GM19025 (cell line): ENCODE data around the gene TDP1.
"Not testable (repeated sequence)": the region's sequence is repeated elsewhere in the genome, so short reads cannot be mapped to it uniquely, and the experiment has no call there.

Source experiments
- ATAC-seq: cut with Tn5 transposase; IDR thresholded peaks from one replicate; pipeline ENCODE4 v1.9.1; 2021; ENCODE audit warnings: mild to moderate bottlenecking, low read depth, moderate library complexity; ENCODE audit not compliant: unreplicated experiment

Gene TDP1

DNA sequence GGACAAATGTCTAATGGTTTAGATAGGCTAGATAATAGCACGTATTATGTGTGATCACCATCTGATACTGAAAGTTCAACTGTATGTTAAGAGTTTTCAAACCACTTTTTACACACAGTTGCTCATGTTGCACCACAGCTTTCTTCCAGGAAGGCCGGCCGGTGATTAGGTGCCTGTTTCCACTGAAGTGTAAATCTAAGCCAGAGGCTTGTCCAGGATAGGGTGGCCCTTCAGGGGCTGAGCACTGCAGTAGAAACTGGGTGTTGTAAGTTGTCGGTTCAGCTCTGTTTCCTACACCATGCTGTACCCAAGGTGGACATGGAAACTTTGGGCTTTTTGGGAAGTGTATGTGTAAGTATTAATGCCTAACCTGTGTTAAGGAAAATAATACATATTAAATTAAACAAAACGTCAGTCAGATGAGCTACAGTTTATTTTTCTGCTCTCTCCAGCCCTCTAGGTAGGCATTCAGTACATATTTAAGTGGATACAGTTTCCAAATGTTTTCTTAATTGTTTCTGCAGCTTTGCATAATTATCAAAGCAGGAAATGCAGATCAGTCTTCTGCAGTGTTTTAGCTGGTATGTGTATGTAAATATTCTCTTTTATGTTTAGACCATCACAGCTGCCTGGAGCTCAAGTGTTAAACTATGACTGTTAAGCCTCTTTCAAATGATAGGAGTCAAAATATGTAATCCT lies 30.9 kb downstream of the TDP1 start:
- ATAC-seq = no peak

DNA sequence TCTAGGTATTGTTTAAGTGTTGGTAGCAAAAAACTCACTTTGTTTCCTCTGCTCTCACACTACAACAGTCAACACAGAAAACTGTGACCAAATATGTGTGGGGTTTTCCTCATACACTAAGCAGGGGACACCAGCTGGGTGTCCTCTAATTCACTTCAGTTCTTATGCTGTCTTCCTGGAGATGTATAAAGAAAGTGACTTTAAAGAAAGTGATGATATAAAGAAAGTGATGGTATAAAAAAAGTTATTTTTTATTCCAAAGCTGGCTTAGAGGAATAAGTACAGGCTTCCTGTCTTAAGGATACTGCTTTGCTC lies 31.4 kb downstream of the TDP1 start:
- no peak for ATAC-seq

DNA sequence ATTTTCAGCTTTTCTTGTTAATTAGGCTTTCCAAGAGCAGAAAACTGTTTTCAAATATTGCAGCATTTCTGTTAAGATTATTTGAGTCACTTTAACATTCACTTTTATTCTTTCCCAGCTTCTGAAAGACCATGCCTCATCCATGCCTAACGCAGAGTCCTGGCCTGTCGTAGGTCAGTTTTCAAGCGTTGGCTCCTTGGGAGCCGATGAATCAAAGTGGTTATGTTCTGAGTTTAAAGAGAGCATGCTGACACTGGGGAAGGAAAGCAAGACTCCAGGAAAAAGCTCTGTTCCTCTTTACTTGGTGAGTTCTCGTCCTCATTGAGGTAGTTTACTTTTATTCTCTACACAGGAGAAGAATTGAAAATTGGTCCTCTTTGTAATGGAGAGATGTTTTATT lies 33.1 kb downstream of the TDP1 start:
- no peak for ATAC-seq

DNA sequence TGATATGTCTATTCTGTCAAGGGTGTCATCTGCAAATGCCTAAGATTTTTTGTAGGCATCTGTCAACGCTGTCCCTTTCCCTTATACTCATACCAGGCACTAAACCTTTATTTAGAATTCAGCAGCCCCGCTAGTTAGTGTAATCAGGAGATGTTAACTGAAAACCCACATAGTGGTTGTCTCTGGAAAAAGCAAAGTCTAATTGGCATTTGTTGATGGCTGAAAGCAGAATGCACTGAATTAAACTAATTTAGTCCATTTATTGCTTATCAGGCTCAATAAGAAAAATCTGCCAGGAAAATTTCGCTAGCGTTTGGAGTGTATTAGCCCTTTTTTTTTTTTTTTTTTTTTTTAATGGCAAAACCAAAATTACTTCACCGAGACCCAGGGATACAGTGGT lies 34.5 kb downstream of the TDP1 start:
- no peak for ATAC-seq

DNA sequence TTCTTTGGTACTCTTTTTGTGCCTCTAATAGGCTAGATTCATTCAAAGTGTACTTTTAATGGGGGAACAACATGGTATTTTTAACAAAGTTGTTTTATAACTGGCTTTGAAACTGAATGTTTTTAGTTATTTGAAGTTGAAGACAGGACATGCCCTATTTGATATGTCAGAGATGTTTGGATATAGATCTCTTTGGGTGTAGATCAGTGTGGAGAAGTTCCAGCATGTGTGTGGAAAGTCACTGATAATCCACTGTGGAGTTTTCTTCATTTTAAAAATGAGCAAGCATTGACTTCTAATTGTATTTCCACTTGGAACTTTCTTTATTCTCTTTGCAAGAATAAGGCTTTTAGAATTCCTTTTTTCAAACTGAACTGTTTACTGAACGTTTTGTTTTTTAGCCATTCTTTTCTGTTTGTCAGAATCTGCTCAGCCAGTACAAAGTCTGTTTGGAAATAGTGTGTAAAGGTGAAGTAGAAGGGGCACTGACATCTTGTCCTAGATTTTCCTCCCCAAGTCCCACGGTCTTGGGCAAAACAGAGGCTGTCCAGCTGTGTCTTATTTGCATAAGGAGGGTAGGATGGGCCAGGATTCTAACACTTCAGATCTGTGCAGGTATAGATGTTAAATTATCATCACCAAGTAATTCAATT lies 35.0 kb downstream of the TDP1 start:
- no peak for ATAC-seq

DNA sequence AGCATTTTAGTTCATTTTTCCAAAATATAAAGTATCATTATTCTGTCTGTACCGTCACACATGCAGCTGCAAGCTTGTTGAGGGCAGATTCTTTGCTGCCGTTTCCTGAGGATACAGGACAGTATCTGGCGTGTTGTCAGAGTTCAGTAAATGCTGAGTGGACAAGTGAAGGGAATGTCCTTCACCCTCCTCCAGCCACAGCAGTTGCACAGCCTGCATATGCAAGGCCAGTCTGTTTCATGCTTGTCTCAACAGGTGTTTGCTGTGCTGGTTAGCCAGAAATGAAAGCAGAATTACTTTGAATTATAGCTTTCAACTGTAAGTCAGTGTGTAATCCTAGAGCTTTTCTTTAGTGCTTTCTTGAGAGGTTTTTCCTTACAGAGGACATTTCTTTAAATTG lies 36.5 kb downstream of the TDP1 start:
- no peak for ATAC-seq

DNA sequence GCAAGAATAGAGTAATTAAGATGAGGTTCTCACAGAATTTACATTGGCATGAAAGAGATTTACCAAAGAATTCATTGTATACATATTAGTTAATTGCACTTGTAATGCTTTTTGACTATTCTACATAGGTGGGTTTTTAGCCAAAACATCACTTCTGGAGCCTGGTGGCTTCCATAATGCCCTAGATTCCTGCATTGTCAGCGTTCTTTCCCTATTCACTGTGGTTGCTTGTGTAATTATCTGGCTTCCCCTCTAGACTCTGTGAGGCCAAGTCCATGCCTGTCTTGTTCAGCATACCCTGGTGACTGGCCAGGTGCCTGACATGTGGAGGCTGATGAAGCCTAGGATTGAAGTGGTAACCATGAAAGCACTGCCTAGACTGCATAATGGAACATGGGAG lies 41.2 kb downstream of the TDP1 start:
- no peak for ATAC-seq

DNA sequence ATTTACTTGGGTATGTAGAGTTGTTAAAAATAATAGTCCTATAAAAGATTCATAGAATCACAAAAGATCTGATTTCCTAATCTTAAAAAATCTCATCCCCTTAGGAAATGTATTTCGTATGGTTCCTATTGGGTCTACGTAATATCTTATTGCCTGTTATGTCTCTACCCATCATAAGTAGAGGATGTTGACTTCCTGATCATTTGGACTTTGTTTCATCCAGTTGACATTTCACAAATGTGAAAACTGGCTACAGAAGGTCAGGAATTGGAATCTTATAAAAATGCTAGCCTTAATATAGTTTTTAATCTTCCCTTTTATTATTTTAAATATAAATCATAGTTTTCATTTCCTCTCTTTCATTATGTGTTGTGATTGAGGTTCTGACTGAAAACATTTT lies 45.2 kb downstream of the TDP1 start:
- no peak for ATAC-seq

DNA sequence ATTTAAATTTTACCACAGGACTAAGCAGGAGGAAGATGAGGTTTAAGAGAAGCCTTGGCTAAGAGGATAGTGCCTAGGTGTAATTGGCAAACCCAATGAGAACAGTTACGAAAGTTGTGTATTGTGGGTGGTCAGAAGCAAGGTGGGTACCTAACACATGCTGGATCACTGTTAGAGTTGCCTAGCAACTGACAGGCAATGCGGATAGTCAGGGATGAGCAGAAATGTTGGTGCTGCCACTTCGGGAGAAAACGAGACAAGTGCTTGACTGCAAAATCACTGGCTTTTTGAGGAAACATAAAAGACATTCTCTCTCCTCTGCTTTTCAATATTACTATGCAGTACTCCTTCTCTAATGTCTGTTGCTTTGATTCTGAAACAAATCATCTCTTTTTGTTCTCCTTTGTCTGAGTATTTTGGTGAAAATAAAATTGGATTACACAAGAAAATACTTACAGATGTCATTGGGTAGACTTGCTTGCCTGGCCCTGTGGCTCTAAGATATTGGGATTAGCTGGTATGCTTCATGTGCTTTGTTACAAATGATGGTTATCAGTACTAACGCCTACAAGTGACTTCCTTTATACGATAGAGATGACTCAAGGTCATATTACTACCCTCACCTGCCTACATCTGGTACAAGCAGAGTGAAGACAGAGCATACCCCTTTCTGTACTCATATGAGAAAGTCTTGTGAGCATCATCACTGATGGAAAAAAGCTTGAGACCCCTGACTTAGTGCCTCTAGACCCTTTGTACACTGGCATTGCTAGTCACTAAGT lies 48.0 kb downstream of the TDP1 start:
- ATAC-seq = no peak

DNA sequence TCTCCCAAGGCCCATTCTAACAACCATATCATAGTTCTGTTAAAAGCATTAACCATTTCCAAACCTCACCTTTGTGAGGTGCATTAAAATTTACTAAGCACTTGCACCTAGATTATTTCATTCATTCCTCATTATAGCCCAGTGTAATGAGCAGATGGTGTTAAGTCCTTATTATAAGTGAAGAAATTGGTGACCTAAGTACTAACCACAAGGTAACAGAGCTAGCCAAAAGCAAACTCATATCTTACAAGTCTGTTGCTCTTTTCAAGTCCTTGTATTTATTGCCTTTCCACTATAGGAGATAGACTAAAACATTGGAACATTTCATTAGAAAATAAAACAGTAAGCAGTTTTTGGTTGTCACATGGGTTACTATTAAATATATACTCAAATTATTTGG lies 49.7 kb downstream of the TDP1 start:
- no peak for ATAC-seq

DNA sequence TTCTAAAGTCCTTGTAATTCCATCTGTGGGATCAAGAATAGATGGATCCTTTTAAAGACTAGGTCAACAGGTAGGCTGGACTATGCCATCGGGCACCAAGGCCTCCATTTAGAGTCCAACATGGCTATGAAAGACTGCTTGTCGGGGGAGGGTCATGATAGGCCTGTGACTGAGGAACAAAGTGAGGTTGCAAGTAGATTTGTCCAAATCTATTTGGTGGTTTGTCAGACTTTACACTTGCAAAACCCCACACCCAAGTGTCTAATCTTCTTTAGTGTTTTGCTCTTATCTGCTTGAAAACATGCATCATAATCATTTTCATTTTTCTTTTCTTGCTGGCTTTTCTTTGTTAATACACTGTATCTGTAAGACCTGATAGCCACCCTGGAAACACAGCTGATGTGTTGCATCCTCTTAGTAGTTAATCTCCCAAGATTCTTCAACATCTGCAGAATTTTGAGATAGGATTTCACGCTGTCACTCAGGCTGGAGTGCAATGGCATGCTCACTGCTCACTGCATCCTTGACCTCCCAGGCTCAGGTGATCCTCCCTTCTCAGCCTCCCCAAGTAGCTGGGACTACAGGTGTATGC lies 50.3 kb downstream of the TDP1 start:
- ATAC-seq = no peak

DNA sequence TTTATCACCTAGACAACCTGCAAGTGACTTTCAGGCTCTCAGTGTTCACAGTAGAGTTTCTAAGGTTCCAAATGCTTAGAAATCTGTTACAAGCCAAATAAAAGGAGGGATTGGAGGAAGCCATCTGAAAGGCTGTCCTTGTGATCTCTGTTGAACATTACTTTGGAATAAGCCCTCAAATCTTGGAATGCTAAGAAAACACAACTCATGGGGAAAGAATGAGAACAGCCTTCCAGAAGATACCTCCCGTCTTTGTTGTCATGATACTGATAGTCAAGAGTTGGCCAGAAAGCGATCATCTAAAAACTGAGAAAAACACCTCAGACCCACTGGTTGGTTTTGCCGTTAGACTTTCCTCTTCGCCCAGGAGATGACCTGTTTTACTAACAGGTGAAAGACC lies 61.6 kb downstream of the TDP1 start:
- no peak for ATAC-seq

DNA sequence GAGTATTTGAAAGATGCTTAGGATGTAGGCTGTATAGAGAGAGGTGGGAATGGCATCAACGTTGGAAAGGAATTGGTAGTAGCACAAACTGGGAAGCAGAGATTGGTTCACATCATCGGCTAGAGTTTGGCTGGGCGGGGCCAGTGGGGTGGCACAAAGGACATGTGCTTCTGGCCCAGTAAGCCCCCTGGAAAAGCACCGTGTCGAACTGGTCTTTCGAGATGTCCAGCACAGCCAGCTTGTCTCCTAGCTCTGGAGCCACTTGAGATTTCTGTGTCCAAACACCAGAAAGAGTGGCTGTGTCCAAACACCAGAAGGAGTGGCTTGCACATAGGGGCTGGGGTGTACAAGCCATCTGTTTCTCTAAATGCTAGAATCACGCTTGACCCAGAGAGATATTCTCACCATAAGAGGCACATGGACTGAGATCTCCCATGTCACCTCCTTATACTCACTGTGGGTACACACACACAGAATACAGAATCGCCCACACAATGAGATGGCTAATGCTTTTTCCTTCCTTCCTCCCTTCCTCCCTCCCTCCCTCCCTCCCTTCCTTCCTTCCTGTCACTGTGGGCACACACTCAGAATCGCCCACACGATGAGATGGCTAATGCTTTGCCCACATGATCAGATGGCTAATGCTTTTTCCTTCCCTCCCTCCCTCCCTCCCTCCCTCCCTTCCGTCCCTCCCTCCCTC lies 64.2 kb downstream of the TDP1 start:
- no peak for ATAC-seq

DNA sequence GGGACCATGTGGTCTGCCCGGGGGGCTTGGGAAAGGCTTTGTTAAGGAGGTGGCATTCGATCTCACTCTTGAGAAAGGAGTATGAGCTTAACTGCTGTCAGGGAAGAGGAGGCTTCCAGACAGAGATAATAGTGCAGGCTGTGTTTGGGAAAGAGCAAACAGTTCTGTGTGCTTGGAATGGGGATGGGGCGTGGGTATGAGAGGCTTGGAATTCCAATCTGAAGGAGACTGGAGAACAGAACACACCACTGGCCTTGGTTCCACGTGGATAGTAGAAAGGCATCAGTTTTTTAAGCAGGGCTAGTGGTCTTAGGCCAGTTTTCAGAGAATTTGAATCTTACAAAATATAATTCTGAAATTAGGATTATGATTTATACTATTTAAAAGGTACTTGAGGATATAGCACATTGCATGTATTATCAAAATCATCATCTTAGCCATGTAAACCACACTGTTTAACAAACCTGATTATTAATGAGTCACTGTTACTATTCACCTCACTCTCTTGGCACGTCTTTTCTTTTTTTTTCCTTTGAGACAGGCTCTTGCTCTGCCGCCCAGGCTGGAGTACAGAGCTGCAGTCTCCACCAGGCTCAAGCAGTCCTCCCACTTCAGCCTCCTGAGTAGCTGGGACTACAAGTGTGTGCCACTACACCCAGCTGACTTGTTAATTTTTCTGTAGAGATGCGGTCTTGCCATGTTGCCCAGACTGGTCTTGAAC lies 67.6 kb downstream of the TDP1 start:
- ATAC-seq = no peak

DNA sequence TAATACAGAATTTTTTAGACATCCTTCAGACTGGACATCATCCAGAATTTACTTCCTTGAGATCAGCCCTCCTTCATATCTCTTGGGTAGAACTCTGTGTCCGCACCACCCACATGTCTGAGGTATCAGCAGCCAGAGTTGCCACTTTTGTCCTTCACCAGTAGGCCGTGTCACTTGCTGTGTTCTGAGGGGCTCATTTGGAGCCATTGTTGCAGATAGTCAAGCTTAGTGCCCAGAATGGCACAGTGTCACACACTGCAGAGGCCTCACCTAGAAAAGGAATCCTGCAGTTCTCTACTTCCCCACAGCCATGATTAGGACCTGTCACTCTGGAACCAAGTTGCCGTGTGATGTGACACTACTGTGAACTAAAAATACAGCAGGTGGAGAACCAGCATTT lies 69.2 kb downstream of the TDP1 start:
- no peak for ATAC-seq

DNA sequence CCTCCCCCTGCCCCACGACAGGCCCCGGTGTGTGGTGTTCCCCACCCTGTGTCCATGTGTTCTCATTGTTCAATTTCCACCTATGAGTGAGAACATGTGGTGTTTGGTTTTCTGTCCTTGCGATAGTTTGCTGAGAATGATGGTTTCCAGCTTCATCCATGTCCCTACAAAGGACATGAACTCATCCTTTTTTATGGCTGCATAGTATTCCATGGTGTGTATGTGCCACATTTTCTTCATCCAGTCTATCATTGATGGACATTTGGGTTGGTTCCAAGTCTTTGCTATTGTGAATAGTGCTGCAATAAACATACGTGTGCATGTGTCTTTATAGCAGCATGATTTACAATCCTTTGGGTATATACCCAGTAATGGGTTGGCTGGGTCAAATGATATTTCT lies 70.9 kb downstream of the TDP1 start:
- ATAC-seq = not testable (repeated sequence)

DNA sequence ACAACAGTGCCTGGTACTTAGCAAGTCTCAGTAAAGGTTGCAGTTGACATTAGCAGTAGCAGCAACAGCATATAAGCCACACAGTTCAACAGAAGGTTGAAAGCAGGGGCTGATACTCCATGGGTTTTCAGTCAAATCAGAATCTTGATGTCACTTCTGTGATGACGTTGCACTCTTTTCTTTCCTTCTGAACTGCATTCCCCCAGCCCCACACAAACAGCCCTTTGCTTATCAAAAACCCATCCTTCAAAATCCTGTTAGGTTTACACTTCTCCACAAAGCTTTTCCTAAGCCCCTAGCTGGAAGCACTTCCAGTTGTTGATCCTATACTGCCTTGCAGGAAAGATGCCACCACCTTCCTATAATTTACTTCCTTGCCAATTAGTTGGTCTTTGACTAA lies 72.1 kb downstream of the TDP1 start:
- no peak for ATAC-seq

DNA sequence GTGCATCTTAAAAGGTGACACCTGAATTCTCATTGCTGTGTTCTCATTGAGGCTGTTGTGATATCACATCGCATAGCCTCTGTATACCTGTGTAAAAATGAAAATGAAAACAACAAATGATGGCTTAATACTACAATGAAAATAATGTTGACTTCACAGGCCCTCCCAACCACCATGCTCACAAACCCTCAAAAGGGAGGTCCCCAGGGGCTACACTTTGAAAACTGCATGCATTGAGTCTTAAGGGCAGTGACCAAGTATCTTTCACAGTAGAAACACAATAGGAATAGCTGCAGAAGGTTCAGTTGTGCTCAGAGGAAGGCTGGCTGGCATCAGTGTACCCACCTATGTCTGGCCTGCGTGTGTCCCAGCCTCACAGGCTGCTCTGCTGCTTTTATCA lies 78.4 kb downstream of the TDP1 start:
- no peak for ATAC-seq

DNA sequence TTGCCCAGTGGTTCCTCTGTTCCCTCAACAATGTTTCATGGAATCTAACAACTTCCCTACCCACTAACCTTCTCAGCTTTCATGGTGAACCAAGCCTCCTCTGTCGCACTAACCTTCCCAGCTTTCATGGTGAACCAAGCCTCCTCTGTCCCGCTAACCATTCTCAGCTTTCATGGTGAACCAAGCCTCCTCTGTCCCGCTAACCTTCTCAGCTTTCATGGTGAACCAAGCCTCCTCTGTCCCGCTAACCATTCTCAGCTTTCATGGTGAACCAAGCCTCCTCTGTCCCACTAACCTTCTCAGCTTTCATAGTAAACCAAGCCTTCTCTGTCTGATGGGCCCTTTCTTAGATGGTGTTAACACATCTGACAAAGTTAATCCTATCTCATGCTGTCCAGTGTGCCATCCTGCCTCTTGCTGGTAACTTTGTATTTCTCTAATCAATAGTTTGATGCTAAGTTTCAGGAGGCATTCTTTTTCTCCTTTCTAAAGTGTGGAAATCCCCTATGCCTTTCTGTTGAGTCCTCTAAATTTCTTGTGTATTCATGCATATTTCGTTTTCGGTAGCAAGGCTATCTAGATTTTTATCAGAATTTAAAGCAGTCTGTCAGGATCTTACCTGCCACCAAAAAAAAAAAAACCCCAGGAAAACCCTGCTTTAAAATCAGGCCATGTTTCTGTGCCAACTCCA lies 79.3 kb downstream of the TDP1 start:
- ATAC-seq = peak; percentile 50
